ENCODE measurements around the gene MPP1. TPM values are rescaled to one million over a fixed set of nuclear protein-coding genes. Genes with fewer than 3 reads are reported as not detected.

The MPP1 gene
- polyA plus RNA-seq, 2 of the 4 experiments (the other 2 are of a cell fraction): 10.7 to 14.3 TPM

GRCh38 chrX:154738011-154738738 lies 67.1 kb downstream of the MPP1 start (continued):
- TF ChIP-seq KDM1A (IDR thresholded peaks at IDR 0.05; ENCODE audit: low read depth) (no peak), CHD4 (IDR thresholded peaks at IDR 0.05; ENCODE audit: borderline replicate concordance) (no peak), RCOR1 (IDR thresholded peaks at IDR 0.05; ENCODE audit: low read depth, low read length) (no peak), CTCF (IDR thresholded peaks at IDR 0.05) (no peak)

GRCh38 chrX:154737136-154737535 lies 68.1 kb downstream of the MPP1 start:
- POLR2A ChIA-PET: no interaction called here
- Histone ChIP-seq H3K4me3 (no peak overlapping the region), H3K9me3 (no peaks in the 10 kb centered on the region), H3K27ac (peak overlapping the region; percentile 10 to 55; a peak in 2 of 6 replicates), H3K4me2 (no peak overlapping the region), H3K4me1 (peaks cover 43% of the 10 kb centered on the region)
- ATAC-seq (no peak), FAIRE-seq (no peak), DNase-seq (ENCODE audit: low read depth in 1 of 2, low spot score in 1 of 2) (no peak)
- CTCF ChIA-PET: no interaction called here
- 96% methylated on average over 5 of the region's 5 CpGs for WGBS (ENCODE audit: missing lambda C conversion rate)
- no peak for TF ChIP-seq CHD4 (IDR thresholded peaks at IDR 0.05; ENCODE audit: borderline replicate concordance)
- no peak for TF ChIP-seq RFX5 (IDR thresholded peaks at IDR 0.05)
- TF ChIP-seq ATOH8 (CRISPR knock-in tag; IDR thresholded peaks at IDR 0.05; ENCODE audit: low read depth): no peak
- no peak for TF ChIP-seq ZC3H11A (IDR thresholded peaks at IDR 0.05)
- no peak for TF ChIP-seq NPAS2 (CRISPR knock-in tag; IDR thresholded peaks at IDR 0.05; ENCODE audit: borderline replicate concordance)
- TF ChIP-seq SMC3 (IDR thresholded peaks at IDR 0.05): no peak
- no peak for TF ChIP-seq ZNF302 (CRISPR knock-in tag; IDR thresholded peaks at IDR 0.05)
- no peak for TF ChIP-seq USF2 (IDR thresholded peaks at IDR 0.05)
- TF ChIP-seq ESRRA (IDR thresholded peaks at IDR 0.05; ENCODE audit: borderline replicate concordance, low read length): no peak
- no peak for TF ChIP-seq GATA3 (IDR thresholded peaks at IDR 0.05; ENCODE audit: borderline replicate concordance)
- no peak for TF ChIP-seq HES2 (IDR thresholded peaks at IDR 0.05)
- TF ChIP-seq ZSCAN20 (CRISPR knock-in tag; IDR thresholded peaks at IDR 0.05): no peak
- TF ChIP-seq EHF (CRISPR knock-in tag; IDR thresholded peaks at IDR 0.05): no peak
- no peak for TF ChIP-seq POLR2A (IDR thresholded peaks at IDR 0.05; ENCODE audit: low read length)
- TF ChIP-seq BHLHE40 (IDR thresholded peaks at IDR 0.05; ENCODE audit: low read depth, low read length): no peak
- TF ChIP-seq JUNB (IDR thresholded peaks at IDR 0.05): no peak
- TF ChIP-seq CBX2 (IDR thresholded peaks at IDR 0.05; ENCODE audit: borderline replicate concordance, low read depth): no peak
- no peak for TF ChIP-seq NR3C1 (IDR thresholded peaks at IDR 0.05)
- no peak for TF ChIP-seq ZFP36 (IDR thresholded peaks at IDR 0.05; ENCODE audit: borderline replicate concordance, partially characterized antibody)
- TF ChIP-seq CTCF (IDR thresholded peaks at IDR 0.05): no peak
